CD4-positive, alpha-beta T cell treated with Interleukin-15 for 4 hours (primary cell): ENCODE measurements around the gene KLHL13.
"Not testable (repeated sequence)": the region's sequence is repeated elsewhere in the genome, so short reads cannot be mapped to it uniquely, and the experiment has no call there.

Experiments
- DNase-seq: peaks from one replicate; pipeline ENCODE4 v3.0.0-alpha.2; 2020; ENCODE audit warnings: low spot score

The KLHL13 gene

DNA sequence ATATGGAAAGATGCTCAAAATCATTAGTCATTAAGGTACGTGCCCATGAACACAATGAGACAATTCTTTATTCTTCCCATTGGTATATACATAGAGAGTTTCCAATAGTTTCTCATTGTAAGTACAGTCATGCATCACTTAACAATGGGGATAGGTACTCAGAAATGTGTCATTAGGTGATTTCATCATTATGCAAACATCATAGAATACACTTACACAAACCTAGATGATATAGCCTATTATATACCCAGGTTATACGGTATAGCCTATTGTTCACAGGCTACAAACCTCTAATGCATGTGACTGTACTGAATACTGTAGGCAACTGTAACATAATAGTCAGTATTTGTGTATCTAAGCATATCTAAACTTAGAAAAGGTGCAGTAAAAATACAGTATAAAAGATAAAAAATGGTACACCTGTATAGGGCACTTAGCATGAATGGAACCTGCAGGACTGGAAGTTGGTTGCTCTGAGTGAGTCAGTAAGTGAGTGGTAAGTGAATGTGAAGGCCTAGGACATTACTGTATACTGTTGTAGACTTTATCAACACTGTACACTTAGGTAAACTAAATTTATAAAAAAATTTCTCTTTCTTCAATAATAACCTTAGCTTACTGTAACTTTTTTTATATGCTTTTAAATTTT lies 49.6 kb downstream of the KLHL13 start:
- DNase-seq: no peak

DNA sequence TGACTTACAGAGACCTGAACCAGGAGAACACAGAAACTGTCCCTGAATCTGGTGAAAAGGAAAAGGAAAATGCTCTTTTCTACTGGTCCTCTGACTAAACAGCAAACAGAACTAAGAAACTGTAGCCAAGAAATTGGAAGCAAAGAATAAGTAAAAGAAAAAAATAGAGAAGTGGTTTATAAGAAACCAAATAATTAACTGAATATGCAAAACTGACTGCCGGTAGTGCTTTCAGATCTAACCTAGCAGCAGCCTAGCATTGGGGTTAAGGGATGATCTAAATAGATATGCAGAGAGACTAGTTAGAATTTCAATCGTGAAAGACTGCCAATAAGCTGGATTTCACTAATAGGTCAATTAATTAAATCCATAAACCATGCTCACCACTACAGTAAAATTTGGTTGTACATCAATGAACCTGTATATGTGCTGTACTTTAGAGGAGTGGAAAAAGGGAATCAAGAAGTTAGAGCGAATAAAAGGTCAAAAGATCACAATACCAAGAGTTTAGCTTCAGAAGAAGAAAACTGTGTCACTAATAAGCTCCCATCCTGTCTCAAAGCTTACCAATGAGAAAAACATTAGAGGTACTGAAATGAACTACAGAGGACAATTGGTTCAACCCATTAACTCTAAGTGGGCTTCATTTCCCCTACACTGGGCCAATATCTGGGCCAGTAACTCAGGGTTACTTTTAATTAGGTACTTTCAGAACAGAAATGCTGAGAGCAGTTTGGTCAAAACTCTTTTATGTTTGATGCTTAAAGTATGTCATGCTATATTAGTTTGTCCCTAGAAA lies 53.6 kb downstream of the KLHL13 start:
- DNase-seq: no peak

- DNase-seq: no peak
Measured at GRCh38 chrX:118062048-118062789, 54.4 kb downstream of the KLHL13 start.

GRCh38 chrX:118058924-118059323 lies 57.7 kb downstream of the KLHL13 start:
- no peak for DNase-seq

GRCh38 chrX:118056870-118057269 lies 59.7 kb downstream of the KLHL13 start:
- no peak for DNase-seq

- DNase-seq: no peak
Measured at GRCh38 chrX:118049713-118050112, 66.9 kb downstream of the KLHL13 start.

DNA sequence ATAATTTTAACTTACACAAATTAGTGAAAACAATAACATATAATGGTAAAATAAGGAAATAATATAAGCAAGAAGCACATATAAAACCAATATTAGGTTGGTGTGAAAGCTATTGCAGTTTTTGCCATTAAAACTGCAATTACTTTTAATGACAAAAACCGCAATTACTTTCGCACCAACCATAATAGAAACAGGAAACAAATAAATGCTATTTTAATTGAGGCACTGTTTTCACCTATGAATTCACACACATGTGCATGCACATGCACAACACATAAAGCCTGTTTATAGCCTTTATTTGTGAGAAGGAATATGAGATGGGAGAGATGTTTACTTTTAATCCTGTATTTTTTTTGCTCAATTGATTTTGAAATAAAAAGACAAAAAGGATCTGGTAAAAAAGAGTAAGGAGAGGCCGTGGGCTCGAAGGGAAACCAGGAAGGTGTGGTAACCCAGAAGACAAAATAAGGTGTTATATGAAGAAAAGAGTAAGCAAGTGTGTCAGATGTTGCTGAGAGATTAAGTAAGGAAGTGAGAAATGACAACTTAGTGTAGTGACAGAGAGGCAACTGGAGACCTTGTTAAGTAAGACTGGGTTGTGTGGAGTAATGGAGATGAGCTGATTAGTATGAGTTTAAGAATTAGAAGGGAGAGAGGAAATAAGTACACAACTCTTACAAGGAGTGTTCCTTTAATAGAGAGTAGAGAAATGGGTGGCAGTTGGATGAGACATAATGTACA lies 69.0 kb downstream of the KLHL13 start:
- no peak for DNase-seq

- no peak for DNase-seq
Measured at GRCh38 chrX:118039591-118039990, 77.0 kb downstream of the KLHL13 start.

DNA sequence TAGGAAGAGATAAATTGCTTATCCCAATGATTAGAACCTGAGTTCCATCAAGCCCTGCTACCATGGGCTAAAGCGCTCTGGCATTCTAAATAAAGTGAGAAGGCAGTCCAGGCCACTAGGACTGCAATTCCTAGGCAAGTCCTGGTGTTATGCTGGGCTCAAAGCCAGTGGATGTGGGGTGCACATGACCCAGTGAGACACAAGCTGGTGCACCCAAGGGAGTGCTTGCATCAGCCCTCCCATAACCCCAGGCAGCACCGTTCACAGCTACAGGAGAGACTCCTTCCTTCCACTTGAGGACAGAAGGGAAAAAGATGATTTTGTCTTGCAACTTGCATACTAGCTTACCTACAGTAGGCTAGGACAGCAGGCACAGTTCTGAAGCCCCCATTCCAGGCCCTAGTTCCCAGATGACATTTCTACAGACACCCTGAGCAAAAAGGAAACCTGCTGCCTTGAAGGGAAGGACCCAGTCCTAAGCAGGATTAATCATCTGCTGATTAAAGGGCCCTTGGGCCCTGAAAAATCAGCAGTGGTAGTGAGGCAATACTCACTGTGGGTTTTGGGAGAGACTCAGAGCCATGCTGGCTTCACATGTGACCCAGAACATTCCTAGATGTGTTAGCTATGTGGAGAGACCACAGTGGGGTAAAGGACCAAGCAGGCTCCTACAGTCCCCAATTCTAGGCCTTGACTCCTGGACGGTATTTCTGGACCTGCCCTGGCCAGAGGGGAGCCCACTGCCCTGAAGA lies 77.8 kb downstream of the KLHL13 start:
- DNase-seq: no peak

GRCh38 chrX:118026631-118027030 lies 90.0 kb downstream of the KLHL13 start:
- DNase-seq: no peak

- no peak for DNase-seq
Measured at GRCh38 chrX:118025226-118025625, 91.4 kb downstream of the KLHL13 start.

- no peak for DNase-seq
Measured at GRCh38 chrX:118024482-118024881, 92.1 kb downstream of the KLHL13 start.

GRCh38 chrX:118022753-118023152 lies 93.9 kb downstream of the KLHL13 start:
- no peak for DNase-seq

DNA sequence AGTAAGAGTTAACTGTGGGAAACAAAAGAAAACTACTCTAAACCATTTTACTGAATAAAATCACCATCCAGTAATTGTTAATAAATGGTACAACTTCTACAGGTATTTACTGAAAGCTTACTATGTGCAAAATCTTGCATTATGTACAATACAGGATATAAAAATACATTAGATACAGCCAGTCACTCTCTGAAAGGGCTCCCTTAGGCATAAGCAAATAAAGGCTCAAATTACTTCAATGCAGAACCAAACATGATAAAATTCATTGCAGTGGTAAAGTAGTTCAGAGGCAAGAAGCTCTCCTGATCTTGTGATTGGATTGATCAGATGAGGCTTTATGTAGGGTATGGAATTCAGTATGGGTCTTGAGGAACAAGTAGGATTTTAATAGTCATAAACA lies 100.2 kb downstream of the KLHL13 start:
- DNase-seq: no peak

DNA sequence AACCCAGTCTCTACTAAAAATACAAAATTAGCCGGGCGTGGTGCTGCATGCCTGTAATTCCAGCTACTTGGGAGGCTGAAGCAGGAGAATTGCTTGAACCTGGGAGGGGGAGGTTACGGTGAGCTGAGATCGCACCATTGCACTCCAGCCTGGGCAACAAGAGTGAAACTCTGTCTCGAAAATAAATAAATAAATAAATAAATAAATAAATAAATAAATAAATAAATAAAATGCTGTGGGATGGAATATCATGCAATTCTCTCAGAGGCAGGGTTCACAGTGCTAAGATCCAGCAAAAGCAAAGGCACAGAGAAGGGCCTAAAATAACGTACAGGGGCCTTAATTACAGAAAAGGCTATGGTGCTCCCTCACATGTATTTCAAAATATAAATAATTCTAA lies 114.2 kb downstream of the KLHL13 start:
- DNase-seq: not testable (repeated sequence)

DNA sequence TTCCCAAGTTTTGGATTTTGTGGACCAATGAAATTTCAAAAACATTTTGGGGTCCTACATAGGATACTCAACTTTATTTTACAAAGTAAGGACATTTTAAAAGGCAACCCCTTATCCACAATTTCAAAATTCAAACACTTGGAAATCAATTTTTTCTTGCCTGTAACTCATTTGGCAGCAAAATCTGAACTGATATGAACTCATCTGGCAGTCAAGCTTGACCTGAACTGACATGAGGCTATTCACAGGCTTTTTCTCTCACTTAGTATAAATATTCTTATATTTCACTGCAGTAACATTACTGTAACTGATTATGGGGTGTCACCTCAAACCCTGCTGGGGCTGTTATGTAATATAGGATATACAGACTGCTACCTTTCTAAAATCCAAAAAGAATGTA lies 116.1 kb downstream of the KLHL13 start:
- DNase-seq: no peak

DNA sequence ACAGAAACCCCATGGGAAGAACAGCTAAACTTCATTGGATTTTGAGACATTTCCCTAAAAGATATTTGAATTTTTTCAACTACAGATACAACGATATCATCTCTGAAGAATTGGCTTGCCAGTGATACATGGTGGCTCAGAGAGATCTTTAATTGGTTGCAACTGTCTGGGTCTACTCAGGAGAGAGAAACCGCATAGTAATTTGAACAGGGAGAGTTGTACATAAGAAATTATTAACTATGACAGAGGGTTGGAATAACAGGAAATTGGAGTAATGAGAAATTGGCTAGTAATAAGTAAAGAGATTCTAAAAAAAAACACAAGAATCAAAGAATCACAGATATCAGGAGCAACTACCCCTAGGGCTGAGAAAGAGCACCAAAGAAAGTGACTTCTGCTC lies 118.4 kb downstream of the KLHL13 start:
- DNase-seq: no peak

DNA sequence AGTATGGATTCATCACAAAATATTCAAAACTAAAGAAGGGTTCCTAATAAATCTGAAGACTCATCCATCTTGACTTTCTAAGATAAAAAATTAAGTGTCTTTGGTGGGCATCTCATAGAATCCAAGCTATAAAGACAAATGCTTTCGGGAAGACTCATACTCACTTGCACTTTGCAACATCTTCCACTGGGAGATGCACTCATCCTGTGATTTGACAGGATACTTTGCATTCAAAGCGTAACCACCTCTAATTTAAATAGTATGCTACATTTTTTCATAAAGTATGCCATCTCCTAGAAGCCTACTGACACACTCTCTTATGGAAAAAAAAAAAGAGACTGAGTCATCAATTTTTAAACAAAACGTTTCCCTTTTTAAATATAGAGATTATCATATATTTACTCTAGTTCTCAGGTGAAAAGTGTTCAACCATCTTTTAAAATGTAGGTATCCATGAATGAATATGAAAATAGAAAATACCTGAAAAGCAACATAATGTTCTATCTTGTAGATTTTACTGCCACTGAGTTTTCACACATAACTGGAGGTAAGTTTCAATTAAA lies 119.6 kb downstream of the KLHL13 start:
- DNase-seq: no peak

DNA sequence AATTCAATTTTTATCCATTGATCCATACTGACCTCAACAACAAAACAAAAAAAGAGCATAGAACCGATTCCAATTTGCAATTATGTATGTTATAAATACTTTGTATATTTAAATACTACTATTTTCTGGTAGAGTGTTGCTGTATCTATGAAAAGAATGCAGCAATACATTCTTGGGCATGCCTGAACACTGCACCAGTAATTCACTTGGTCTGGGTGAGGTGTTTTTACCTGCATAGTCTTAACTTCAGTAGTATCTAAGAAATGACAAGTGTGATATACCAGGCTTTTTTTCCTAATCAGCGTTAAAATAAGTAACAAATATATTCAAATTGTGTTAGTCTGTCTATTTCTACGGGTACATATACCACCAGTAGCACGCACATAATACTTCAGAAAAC lies 120.2 kb downstream of the KLHL13 start:
- DNase-seq: no peak

- no peak for DNase-seq
Measured at GRCh38 chrX:117995378-117995777, 121.2 kb downstream of the KLHL13 start.

- DNase-seq: no peak
Measured at GRCh38 chrX:117992192-117992723, 124.4 kb downstream of the KLHL13 start.
